SU-DHL-6 (cell line): ENCODE data around the gene ACOX1.

ENCODE experiments used
- H2AFZ ChIP-seq: fragments of 200-600 bp; sonication (generic); 2 replicates; pipeline ENCODE4 v1.6.1; 2014; ENCODE audit warnings: low read depth, mild to moderate bottlenecking, moderate library complexity, mixed read lengths, antibody characterized with exemption, low read length; ENCODE audit not compliant: severe bottlenecking
- H3F3A ChIP-seq: fragments of 200-600 bp; shearing (Covaris generic); 2 replicates; pipeline ENCODE4 v1.6.0; 2016; ENCODE audit warnings: antibody characterized with exemption, mild to moderate bottlenecking; ENCODE audit not compliant: insufficient read depth
- H3K27ac ChIP-seq: fragments of 200-600 bp; sonication (generic); 2 replicates; pipeline ENCODE4 v1.5.1; 2016; ENCODE audit warnings: low read depth, mild to moderate bottlenecking, low read length, moderate library complexity, mixed read lengths
- H3K27me3 ChIP-seq: fragments of 200-600 bp; sonication (generic), shearing (Covaris generic); 2 replicates; pipeline ENCODE4 v1.6.0; 2014; ENCODE audit warnings: mild to moderate bottlenecking, low read length
- H3K36me3 ChIP-seq: fragments of 200-600 bp; sonication (generic); 2 replicates; pipeline ENCODE4 v1.6.1; 2014; ENCODE audit warnings: mild to moderate bottlenecking, low read length, mixed read lengths
- H3K4me2 ChIP-seq: fragments of 300-600, 200-600 bp; shearing (Covaris generic), sonication (generic); 2 replicates; pipeline ENCODE4 v1.6.0; 2014; ENCODE audit warnings: low read length, low read depth, mild to moderate bottlenecking; ENCODE audit not compliant: poor library complexity, severe bottlenecking
- H3K4me3 ChIP-seq: fragments of 200-600 bp; sonication (generic); 2 replicates; pipeline ENCODE4 v1.5.1; 2014; ENCODE audit warnings: antibody characterized with exemption, low read length, mild to moderate bottlenecking, mixed read lengths; ENCODE audit not compliant: insufficient read depth, poor library complexity, severe bottlenecking
- H3K79me2 ChIP-seq: fragments of 200-600 bp; sonication (generic); 2 replicates; pipeline ENCODE4 v1.6.1; 2014; ENCODE audit warnings: mild to moderate bottlenecking, low read length, moderate library complexity; ENCODE audit not compliant: insufficient read depth
- H3K9ac ChIP-seq: fragments of 200-600 bp; sonication (generic); 2 replicates; pipeline ENCODE4 v1.7.0; 2014; ENCODE audit warnings: mild to moderate bottlenecking, low read length
- H3K9me2 ChIP-seq: fragments of 200-600 bp; sonication (generic); replicated peaks from 2 replicates; pipeline ENCODE4 v1.6.1; 2014; ENCODE audit warnings: low read length; ENCODE audit not compliant: insufficient read depth
- H3K9me3 ChIP-seq: fragments of 200-600 bp; sonication (generic); 2 replicates; pipeline ENCODE4 v1.6.1; 2014; ENCODE audit warnings: low read length, mixed read lengths; ENCODE audit not compliant: insufficient read depth
- H4K20me1 ChIP-seq: fragments of 200-600 bp; sonication (generic); 2 replicates; pipeline ENCODE4 v1.6.1; 2014; ENCODE audit warnings: low read depth, mild to moderate bottlenecking, antibody characterized with exemption, low read length, moderate library complexity, mixed read lengths
- EZH2phosphoT487 ChIP-seq: fragments of 200-600 bp; sonication (generic), shearing (Covaris generic); conservative IDR thresholded peaks from 2 replicates; pipeline ENCODE4 v1.6.1; 2018; ENCODE audit warnings: mild to moderate bottlenecking, antibody characterized with exemption, low read length, moderate library complexity, mixed read lengths
- TF ChIP-seq, protein P1 (sequence below): fragments of 200-600 bp; sonication (generic); IDR thresholded peaks from one replicate; pipeline ENCODE4 v1.5.1; 2017; ENCODE audit warnings: antibody characterized with exemption, mild to moderate bottlenecking, low read length, moderate library complexity; ENCODE audit not compliant: insufficient read depth, poor library complexity, severe bottlenecking

ACOX1 gene

DNA sequence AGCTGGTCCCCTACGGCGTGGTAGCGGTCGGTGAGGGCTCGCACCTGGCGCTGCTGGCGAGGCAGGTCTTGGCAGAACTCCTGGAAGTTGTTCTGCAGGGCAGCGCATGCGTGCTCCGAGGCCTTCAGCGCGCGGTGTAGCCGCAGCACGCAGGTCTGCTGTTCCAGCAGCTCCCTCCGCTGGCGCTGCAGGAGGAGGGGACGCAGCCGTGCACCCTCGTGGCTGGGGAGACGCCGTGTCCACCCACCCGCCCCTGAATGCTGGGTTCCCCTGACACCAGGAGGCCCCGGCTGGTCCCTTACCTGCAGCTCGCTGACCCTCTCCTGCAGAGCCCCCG, 35.9 kb upstream of the ACOX1 start:
- TF ChIP-seq, protein P1, sequence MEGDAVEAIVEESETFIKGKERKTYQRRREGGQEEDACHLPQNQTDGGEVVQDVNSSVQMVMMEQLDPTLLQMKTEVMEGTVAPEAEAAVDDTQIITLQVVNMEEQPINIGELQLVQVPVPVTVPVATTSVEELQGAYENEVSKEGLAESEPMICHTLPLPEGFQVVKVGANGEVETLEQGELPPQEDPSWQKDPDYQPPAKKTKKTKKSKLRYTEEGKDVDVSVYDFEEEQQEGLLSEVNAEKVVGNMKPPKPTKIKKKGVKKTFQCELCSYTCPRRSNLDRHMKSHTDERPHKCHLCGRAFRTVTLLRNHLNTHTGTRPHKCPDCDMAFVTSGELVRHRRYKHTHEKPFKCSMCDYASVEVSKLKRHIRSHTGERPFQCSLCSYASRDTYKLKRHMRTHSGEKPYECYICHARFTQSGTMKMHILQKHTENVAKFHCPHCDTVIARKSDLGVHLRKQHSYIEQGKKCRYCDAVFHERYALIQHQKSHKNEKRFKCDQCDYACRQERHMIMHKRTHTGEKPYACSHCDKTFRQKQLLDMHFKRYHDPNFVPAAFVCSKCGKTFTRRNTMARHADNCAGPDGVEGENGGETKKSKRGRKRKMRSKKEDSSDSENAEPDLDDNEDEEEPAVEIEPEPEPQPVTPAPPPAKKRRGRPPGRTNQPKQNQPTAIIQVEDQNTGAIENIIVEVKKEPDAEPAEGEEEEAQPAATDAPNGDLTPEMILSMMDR: no peak
- TF ChIP-seq EZH2phosphoT487: no peak
- no peaks in the 10 kb centered on the region for H3K79me2 ChIP-seq
- H2AFZ ChIP-seq: no peak overlapping the region
- no peaks in the 10 kb centered on the region for H3F3A ChIP-seq
- H3K4me2 ChIP-seq: no peak overlapping the region
- H3K36me3 ChIP-seq: no peaks in the 10 kb centered on the region
- no peaks in the 10 kb centered on the region for H3K9me2 ChIP-seq
- H4K20me1 ChIP-seq: no peaks in the 10 kb centered on the region
- no peak overlapping the region for H3K4me3 ChIP-seq
- H3K9me3 ChIP-seq: no peaks in the 10 kb centered on the region
- no peak overlapping the region for H3K9ac ChIP-seq
- no peak overlapping the region for H3K27ac ChIP-seq
- H3K27me3 ChIP-seq: no peaks in the 10 kb centered on the region

DNA sequence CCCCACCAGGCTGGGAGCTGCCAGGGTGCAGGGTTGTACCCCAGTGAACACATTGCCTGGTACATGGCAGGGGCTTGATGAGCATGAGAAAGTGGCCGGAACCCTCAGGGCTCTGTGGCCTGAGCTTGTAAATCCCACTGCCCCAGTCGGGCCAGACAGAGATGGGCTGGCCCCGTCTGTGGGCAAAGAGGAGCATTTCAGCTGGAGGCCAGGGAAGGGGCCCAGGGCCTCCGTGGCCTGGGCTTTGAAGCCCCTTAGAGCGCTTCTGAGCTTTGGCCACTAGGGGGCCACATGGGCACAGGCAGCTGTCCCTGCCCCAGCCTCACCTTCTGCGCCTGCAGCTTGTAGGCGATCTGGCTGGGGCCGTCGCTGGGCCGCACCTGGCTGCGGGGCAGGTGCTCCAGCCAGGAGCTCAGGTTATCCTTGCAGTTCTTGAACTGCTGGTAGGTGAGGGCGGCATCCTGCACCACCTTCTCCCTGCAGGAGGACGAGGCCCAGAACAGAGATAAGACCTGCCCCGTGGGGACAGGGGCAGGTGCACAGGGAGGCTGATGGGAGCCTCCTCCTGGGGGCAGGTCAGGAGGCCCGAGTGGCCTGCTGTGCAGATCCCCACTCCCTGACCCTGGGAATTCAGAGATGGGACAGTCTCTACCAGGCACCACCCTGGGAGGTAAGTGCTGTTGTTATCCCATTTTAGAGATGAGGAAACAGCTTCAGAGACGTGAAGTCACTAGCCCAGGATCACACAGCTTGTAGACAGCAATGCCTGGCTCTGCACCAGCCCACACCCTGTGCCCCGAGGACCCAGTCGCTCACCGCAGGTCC, 35.3 kb upstream of the ACOX1 start:
- Histone ChIP-seq H3K4me2 (no peak overlapping the region), H3K9ac (no peak overlapping the region)

DNA sequence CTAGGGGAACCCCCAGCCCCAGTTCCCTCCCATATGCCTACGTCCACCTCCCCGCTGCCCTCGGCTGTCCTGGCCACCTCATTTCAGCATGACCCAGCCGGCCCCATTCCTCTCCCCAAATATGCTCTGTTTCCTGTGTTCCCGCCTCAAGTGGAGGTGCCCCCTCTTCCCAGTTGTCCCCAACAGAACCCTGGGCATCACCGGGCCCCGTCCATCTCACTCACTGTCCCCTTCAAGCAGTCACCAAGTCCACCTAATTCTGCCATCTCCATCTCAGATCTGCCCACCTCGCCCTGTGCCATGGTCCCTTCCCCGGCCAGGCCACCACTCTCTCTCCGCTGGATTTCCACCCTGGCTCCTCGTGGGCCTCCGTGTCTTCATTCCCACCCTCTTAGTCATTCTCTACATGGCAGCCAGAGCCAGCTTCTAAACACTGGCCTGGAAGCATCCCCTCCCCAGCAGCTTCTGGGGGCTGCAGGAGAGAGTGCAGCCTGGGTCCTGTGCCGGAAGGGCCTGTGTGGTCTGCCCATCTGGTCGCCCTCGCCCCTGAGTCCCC, 34.5 kb upstream of the ACOX1 start:
- no peaks in the 10 kb centered on the region for H3K9me2 ChIP-seq
- no peaks in the 10 kb centered on the region for H3K9me3 ChIP-seq
- H3K9ac ChIP-seq: no peak overlapping the region
- no peak overlapping the region for H2AFZ ChIP-seq
- H4K20me1 ChIP-seq: no peaks in the 10 kb centered on the region
- H3K4me2 ChIP-seq: no peak overlapping the region
- TF ChIP-seq EZH2phosphoT487: no peak
- TF ChIP-seq, protein P1: no peak
- H3K27me3 ChIP-seq: no peaks in the 10 kb centered on the region
- H3F3A ChIP-seq: no peaks in the 10 kb centered on the region
- no peaks in the 10 kb centered on the region for H3K79me2 ChIP-seq
- no peaks in the 10 kb centered on the region for H3K36me3 ChIP-seq
- H3K4me3 ChIP-seq: no peak overlapping the region
- no peak overlapping the region for H3K27ac ChIP-seq

More for the DNA sequence above, 35.3 kb upstream of the ACOX1 start:
- no peaks in the 10 kb centered on the region for H4K20me1 ChIP-seq
- H3K9me3 ChIP-seq: no peaks in the 10 kb centered on the region
- no peaks in the 10 kb centered on the region for H3K79me2 ChIP-seq
- no peaks in the 10 kb centered on the region for H3K36me3 ChIP-seq
- no peaks in the 10 kb centered on the region for H3K9me2 ChIP-seq
- no peaks in the 10 kb centered on the region for H3F3A ChIP-seq
- H3K27ac ChIP-seq: no peak overlapping the region
- no peaks in the 10 kb centered on the region for H3K27me3 ChIP-seq
- no peak overlapping the region for H2AFZ ChIP-seq
- H3K4me3 ChIP-seq: no peak overlapping the region
- TF ChIP-seq EZH2phosphoT487: no peak
- TF ChIP-seq, protein P1: peak; percentile 79
